Astrocyte of the hippocampus (primary cell): ENCODE measurements around the gene NSD1.
"Not testable (repeated sequence)": the region's sequence is repeated elsewhere in the genome, so short reads cannot be mapped to it uniquely, and the experiment has no call there.

ENCODE experiments used
- DNase-seq: peaks from one replicate; pipeline ENCODE4 v3.0.0; 2011; ENCODE audit warnings: low read depth, low spot score

Gene NSD1

DNA sequence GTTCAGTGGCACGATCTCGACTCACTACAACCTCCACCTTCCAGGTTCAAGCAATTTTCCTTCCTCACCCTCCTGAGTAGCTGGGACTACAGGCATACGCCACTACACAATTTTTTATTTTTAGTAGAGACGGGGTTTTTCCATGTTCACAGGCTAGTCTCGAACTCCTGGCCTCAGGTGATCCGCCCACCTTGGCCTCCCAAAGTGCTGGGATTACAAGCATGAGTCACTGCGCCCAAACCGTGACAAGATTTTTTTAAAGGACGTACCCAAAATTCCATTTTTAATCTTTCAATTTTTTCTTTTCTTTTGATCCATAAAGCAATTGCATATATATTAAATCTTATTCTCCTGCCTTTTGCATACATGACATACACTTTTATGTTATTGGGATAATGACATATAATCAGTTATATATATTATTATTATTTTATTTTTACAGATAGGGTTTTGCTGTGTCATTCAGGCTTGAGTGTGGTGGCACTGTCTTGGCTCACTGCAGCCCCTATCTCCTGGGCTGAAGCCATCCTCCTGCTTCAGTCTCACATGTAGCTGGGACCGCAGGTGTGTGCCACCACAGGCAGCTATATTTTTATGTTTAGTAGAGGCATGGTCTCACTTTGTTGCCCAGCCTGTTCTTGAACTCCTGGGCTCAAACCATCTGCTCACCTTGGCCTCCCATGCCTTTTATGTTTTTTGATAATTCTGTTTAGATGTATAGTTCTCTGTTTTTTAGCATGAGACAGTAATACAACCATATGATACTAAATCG lies 98.1 kb downstream of the NSD1 start:
- DNase-seq: no peak

DNA sequence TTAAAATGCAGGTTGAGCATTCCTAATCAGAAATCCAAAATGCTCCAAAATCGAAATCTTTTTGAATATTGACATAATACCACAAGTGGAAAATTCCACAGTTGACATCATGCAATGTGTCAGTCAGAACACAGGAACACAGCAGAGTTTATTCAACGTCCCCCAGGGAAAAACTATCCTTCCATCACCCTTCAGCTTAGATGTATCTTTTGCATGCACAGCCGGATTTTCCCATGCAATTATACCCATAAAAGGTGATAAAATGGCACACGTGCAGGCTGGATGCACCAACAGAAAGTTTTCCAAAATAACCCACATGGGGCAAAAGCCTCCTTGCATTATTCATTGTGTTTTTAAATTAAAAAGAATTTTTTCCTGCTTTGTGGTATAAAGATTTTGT lies 98.8 kb downstream of the NSD1 start:
- DNase-seq: no peak

DNA sequence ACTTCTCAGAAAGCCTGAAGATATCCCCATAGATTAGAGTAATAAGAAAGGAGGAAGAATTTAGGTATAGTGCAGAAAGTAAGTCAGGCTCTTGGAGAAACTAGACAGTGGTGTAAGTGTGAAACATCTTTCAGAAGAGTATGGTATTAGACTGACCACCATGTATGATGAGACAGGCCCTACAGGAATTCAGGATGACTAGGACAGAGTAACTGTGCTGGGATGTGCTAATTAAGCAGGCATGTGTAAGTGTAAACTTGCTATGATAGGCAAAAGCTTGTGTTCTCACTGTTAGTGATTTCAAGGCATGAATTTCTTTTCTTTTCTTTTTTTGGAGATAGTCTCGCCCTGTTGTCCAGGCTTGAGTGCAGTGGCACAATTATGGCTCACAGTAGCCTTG lies 99.2 kb downstream of the NSD1 start:
- DNase-seq: peak; percentile 46

DNA sequence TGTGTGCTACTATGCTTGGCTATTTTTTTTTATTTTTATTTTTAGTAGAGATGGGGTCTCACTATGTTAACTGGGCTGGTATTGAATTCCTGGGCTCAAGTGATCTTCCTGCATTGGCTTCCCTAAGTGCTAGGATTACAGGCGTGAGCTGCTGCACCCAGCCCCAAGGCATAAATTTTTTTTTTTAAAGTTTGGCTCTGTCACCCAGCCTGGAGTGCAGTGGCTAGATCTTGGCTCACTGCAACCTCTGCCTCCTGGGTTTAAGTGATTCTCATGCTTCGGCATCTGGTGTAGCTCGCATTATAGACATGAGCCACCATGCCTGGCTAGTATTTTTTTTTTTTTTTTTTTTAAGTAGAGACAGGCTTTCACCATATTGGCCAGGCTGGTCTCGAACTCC lies 99.6 kb downstream of the NSD1 start:
- no peak for DNase-seq

DNA sequence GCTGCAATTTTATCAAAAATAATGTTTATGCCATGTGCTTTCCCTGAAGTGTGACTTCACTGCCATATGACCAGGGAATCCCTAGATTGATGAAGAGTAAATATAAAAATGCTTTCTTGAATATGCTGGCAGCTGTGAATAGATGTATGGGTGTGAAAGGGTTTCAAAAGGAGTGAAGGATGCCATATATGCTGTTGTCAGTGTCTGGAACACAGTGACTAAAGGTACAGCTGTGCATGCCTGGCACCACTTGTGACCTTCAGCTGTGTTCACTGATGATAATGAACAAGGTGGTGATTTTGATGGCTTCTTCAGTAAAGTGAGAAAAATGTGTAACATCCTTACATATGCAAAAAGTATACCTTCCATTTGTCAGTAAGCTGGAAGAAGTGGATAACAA lies 100.2 kb downstream of the NSD1 start:
- DNase-seq: no peak

- no peak for DNase-seq
Observed at GRCh38 chr5:177234841-177235240, 101.3 kb downstream of the NSD1 start.

DNA sequence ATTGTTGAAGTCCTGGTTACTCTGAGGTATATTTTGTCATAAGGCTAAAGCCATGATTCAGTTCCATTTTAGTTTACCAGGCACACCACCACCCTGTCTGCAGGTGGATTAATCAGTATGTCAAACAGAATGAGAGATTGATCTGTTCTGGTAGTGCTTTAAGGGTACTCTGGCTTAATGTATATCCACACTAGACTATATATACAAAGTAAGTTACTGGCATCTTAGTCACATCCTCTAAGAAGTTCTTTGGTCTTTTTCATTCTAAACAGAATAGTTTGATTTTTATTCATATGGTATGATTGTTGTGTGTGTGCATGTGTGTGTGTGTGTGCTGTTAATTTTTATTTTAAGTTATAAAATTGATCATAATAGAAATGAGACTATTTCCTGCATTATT lies 108.2 kb downstream of the NSD1 start:
- DNase-seq: no peak

- DNase-seq: no peak
Observed at GRCh38 chr5:177242304-177242703, 108.7 kb downstream of the NSD1 start.

DNA sequence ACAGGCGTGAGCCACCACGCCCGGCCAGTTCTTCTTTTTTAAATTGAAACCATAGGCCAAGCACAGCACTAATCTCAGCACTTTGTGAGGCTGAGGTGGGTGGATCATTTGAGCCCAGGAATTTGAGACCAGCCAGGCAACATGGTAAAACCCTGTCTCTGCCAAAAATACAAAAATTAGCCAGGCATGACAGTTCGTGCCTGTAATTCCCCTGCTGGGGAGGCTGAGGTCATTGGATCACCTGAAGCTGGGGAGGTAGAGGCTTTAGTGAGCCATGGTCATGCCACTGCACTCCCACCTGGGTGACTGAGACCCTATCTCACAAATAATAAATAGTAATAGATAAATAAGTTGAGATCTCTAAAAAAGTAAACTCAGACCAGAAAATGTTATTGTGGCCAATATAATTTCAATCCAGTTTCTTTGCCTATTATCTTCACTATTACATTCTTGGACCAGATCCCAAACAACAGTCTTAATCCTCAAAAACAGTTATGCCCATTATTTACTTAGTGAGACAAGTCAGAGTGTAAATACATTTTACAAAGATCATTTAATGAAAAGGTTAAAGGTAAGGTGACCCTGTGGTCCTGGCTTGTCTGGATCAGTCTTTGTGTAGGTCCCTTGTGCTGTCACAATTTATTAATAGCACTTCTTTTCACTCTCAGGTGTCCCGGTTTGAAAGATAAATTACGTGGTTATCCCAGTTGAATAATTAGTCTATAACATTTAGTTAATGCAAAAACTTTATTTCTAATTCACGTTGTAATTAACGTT lies 116.4 kb downstream of the NSD1 start:
- DNase-seq: no peak

DNA sequence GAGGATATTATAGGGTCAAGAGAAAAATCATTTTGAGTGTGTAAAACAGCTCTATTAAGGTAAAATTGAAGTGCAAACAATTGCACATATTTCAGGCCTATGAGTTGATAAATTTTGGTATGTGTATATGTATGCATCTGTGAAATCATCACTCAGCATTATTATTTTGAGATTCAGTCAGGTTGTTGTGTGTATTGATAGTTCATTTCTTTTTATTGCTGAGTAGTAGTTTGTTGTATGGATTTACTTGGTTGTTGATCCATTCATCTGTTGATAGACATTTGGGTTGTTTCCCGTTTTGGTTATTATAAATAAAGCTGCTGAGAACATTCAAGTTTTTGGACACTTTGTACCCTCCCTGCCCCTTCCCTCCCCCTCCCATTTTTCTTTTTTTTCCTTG lies 119.7 kb downstream of the NSD1 start:
- DNase-seq: no peak

DNA sequence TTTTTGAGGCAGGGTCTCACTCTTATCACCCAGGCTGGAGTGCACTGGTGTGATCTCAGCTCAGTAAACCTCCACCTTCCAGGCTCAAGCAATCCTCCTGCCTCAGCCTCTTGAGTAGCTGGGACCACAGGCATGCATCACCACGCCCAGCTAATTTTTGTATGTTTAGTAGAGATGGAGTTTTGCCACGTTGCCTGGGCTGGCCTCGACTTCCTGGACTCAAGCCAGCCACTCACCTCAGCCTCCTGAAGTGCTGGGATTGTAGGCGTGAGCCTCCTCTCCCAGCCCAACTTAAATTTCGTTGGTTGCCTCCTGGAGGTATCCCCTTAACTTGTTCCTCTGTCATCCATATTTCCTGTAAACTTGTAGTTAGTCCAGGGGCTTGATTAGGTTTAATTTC lies 122.7 kb downstream of the NSD1 start:
- peak; percentile 47 for DNase-seq

GRCh38 chr5:177258711-177259110 lies 125.1 kb downstream of the NSD1 start:
- not testable (repeated sequence) for DNase-seq

DNA sequence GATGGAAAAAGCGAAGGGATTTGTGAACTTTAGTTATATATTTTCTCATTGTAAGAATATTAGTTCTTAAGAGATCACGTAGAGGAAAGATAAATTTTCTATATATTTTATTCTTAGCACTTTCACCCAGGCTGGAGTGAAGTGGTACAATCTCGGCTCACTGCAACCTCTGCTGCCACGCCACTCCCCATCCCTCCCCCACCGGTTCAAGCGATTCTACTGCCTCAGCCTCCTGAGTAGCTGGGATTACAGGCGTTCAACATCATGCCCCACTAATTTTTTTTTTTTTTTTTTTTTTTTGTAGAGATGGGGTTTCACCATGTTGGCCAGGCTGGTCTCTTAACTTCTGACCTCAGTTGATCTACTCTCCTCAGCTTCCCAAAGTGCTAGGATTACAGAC lies 127.4 kb downstream of the NSD1 start:
- no peak for DNase-seq

- DNase-seq: no peak
Observed at GRCh38 chr5:177261510-177261909, 127.9 kb downstream of the NSD1 start.

- DNase-seq: no peak
Observed at GRCh38 chr5:177264178-177264577, 130.6 kb downstream of the NSD1 start.

DNA sequence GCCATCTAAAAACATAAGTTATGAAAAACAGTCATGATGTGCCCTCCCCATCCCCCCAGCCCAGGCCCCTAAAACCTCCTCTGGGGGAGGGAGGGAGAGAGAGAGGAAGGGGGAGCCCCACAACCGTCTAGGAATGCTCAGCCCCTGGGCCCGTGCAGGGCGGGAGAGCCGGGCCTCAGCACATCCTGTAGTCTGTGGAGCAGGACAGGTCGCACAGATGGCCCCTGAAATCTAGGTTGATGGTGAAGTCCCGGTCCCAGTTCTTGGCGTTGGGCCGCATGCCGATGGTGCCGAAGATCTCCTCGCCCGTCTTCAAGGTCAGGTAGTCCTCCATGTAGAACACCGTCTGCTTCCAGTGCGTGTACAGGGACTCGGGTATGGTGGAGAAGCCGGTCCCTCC lies 131.8 kb downstream of the NSD1 start:
- no peak for DNase-seq

GRCh38 chr5:177269232-177269895 lies 135.8 kb downstream of the NSD1 start:
- no peak for DNase-seq

DNA sequence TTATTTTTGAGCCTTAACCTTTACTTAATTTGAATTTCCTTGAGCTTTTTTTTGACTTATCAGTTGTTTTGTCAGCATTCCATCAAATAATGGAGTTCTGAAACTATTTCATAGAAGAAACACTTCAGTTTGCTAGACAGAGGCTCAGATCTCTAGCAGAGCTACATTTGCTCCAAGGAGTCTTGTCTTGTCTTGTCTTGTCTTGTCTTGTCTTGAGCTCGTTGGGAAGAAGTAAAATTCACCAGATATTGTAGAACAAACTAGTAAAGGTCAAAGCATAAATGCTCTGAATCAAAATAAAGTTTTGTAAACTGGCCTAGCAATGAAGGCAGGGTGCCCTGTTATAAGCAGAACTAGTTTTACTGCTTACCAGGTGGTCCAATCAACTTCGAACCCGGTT lies 136.4 kb downstream of the NSD1 start:
- no peak for DNase-seq

- no peak for DNase-seq
Observed at GRCh38 chr5:177270653-177271052, 137.1 kb downstream of the NSD1 start.

DNA sequence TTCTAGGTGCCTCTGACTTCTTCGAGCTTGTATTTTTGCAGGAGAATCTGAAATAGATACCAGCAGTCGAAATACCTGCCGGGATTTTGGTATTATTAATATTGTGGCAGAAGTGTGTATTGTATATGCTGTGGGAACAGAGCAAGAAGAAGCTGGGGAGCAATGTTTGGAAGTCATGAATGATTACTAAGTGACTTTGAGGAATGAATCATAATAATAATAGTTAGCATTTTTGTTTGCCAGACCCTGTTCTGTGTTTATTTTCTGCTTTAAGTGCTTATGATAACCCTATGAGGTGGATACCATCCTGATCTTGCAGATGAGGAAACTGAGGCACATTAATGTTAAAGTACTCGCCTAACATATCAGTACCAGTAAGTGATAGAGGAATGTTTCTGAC lies 137.5 kb downstream of the NSD1 start:
- no peak for DNase-seq

DNA sequence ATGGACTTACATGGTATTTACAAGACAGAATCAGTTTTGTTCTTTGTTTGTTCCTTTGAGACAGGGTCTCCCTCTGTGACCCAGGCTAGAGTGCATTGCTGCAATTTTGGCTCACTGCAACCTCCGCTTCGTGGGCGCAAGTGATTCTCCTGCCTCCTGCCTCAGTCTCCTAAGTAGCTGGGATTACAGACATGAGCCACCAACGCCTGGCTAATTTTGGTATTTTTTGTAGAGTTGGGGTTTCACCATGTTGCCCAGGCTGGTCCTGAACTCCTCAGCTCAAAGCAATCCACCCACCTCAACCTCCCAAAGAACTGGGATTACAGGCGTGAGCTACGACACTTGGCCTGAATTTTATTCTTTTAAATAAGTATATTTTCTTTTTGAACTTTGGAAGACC lies 142.3 kb downstream of the NSD1 start:
- DNase-seq: no peak

- DNase-seq: no peak
Observed at GRCh38 chr5:177276886-177277285, 143.3 kb downstream of the NSD1 start.

- no peak for DNase-seq
Observed at GRCh38 chr5:177288191-177288590, 154.6 kb downstream of the NSD1 start.
